GM18868 (cell line): ENCODE data around the gene NCK1.
"Not testable (repeated sequence)": the region's sequence is repeated elsewhere in the genome, so short reads cannot be mapped to it uniquely, and the experiment has no call there.

Experiments
- ATAC-seq: cut with Tn5 transposase; IDR thresholded peaks from one replicate; pipeline ENCODE4 v1.9.1; 2021; ENCODE audit warnings: mild to moderate bottlenecking, moderate library complexity; ENCODE audit not compliant: unreplicated experiment

The NCK1 gene

GRCh38 chr3:136942803-136943202, 80.8 kb downstream of the NCK1 start:
- ATAC-seq: no peak

- no peak for ATAC-seq
These were observed 81.4 kb downstream of the NCK1 start for GRCh38 chr3:136943436-136943835.

DNA sequence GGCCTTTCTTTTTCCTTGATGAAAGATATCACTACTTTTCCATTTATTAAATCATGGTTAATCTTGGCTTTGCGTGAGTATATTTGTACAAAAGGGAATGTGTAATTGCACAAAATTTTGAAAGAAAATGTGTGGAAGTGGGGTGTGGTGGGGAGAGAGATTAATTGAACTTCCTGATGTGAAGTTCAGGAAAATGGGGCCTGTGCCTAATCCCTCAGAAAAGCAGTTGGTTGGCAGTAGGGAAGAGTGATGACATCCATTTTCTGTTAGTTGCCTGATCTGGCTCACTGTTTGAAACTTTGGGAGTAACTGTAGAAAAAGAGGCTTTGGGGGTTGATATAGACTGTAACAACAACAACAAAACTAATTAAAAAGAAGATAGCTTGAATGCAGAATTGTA, 85.0 kb downstream of the NCK1 start:
- ATAC-seq: no peak

DNA sequence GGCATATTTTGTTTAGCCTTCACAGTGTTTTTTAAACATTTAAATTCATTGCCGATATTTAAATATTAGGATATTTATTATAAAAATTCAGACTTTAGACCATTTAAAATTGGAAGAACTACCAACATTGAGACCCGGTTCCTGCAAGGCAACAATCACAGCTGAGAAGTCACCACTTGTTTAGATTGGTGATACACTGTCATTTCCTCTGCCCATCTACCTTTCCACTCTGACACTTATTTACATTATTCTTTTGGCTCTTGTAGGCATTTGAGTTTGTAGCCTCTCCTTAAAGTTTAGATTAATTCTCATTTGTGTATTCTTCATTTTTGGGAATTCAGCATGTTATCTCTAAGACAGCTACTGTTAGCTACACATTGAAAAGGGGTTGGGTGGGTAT, 85.5 kb downstream of the NCK1 start:
- ATAC-seq: no peak

DNA sequence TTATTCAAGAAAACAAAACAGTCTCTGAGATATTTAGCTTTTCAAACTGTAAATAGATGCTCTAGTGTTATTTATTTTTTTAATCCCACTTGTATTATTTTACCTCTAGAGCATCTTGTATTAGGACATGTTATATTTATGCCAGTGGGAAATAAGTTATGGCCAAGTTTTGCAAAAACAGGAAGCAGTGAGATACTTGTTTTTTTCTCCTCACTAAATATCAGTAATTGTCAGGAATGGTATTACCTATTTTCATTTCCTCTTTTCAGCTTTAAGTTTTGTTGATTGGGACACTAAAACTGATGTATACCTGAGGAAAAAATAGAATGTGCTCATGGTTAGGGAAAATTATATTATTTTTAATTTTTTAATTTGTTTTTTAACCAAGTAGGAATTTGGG, 87.1 kb downstream of the NCK1 start:
- ATAC-seq: no peak

DNA sequence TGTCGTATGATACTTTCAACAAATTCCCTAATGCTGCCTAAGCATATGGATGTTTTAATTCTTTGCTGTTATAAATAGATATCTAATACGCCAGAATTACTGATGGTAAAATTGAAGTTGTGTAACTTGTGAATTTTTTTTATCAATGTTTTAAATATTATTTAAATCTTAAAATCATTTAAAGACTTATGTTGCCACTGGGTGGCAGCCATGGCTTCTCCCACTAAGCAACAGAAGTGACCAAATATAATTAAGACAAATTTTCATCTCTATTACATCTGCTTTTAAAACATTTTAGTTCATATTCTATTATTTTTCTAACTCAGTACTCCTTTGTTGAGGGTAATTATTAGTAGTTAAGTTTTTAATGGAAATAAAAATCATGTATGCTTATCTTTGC, 87.7 kb downstream of the NCK1 start:
- ATAC-seq: no peak

DNA sequence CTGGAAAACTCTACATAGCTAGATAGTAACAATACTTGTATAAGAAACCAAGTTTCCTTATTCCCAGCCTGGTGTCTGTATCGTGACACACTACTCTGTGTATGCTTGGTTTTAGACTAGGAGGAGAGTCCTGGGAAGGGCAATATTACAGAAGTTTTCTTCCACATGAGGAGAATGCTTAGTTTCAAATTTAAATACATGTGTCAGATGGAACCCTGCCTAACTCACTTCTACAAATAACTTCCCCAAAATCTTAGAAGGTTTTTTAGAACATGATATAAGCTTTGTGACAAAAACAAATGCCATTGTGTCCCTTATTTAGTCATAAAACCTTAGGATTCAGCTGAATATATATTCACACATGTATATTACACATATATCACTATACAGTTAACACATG, 88.6 kb downstream of the NCK1 start:
- no peak for ATAC-seq

DNA sequence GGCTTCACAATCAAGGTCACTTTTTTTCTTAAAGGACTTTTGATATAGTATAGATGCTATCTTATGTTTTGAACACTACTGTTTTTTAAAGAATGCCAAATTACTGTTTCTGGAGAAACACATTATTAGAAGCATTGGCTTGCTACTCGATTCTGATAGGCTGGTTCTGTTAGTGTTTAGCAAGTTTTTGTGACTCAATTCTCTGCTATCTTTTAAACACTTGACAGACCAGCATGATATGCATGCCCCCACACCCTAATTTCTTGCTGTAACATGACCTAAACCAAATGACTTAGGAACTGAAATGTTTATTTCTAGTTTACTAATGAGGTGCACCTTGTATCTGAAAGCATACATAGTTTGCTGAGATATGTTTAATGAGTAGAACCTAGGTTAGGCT, 90.3 kb downstream of the NCK1 start:
- ATAC-seq: no peak

DNA sequence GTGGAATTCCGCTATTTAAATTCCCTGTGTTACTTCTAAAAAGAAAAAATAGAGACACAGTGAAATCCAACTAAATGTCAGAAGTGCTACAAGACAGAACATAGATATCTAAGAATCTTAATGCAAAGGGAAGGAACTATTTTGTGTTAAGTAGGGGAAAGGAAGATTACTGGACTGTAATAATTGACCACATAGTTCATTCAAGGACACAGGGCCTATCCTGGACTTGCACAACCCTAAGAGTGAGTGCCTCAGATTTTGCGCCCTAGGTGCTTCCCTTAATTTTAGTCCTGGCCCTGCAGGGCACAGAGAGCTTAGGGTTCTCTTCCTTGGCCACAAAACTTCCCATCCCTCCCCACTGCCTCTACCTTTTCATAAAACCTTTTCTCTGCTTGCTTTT, 92.2 kb downstream of the NCK1 start:
- ATAC-seq: no peak

GRCh38 chr3:136954980-136955780, 93.2 kb downstream of the NCK1 start:
- no peak for ATAC-seq

- ATAC-seq: no peak
These were observed 93.8 kb downstream of the NCK1 start for GRCh38 chr3:136955813-136956212.

- no peak for ATAC-seq
These were observed 95.0 kb downstream of the NCK1 start for GRCh38 chr3:136956971-136957370.

GRCh38 chr3:136957751-136958288, 95.8 kb downstream of the NCK1 start, which contains the start of gene IL20RB:
TSS of gene IL20RB (plus strand) at chr3:136957983. CDS start at chr3:136958114, 131 bp downstream.
- no peak for ATAC-seq

DNA sequence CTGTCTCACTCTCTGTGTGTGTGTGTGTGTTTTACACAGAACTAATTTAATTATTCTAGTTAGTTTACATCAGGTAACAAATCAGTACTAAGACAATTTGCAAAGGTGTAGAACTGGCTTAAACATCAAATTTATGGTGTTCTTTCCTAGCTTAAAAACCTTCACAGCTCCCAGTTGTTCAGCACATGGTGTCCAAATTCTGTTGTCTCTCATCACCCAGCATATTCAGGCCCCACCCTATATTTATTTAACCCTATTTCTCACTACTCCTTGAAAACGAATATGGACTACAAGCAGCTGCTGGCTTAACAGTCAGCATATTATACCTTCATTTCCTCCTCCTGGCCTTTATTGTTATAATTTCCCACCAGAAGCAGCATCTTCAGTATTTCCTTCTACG, 96.9 kb downstream of the NCK1 start:
- ATAC-seq: no peak

GRCh38 chr3:136959599-136959998, 97.6 kb downstream of the NCK1 start:
- no peak for ATAC-seq

GRCh38 chr3:136960838-136961836, 99.1 kb downstream of the NCK1 start:
- no peak for ATAC-seq

GRCh38 chr3:136962927-136963326, 100.9 kb downstream of the NCK1 start:
- ATAC-seq: no peak

DNA sequence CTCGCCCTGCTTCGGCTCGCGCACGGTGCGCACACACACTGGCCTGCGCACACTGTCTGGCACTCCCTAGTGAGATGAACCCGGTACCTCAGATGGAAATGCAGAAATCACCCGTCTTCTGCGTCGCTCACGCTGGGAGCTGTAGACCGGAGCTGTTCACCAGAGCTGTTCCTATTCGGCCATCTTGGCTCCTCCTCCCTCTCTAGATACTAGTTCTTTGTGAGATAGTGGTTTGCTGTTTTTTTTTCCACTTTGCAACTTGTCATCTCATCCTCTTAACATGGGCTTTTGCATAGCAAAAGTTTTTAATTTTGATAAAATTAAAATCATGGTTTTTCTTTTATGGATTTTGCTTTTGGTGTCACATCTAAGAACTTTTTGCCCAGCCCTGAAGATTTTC, 107.5 kb downstream of the NCK1 start:
- not testable (repeated sequence) for ATAC-seq

- no peak for ATAC-seq
These were observed 111.3 kb downstream of the NCK1 start for GRCh38 chr3:136973352-136973751.

DNA sequence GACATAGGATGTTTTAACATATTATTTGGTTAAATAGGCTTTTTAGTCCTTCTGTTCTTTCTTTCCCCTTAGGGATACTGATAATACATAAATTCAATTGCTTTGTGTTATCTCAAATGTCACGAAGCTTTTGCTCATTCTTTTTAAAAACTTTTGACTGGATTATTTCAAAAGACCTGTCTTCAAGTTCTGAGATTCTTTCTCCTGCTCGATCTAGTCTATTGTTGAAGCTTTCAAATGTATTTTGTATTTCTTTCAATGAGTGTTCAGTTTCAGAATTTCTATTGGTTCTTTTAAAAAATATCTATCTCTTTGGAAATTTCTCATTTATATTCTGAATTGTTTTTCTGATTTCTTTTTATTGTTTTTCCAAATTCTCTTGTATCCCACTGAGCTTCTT, 112.7 kb downstream of the NCK1 start:
- ATAC-seq: no peak

DNA sequence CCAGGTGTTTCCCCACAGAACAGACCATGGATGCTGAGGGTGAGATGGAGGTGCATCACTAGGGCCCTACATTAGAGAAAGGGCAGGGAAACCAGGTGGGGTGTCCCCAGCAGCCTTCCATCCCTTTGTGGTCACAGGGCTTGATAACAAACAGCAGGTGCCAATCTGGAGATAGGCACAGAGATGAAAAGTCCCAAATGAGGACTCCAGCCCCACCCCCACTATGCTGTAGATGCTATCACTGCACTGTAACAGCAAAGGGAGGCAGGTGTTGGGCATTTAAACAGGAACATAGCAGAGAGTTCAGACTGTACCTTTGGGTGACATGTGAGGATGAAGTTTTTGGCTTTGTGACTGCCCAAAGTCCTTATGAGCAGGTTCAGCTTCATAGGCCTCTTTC, 117.2 kb downstream of the NCK1 start:
- ATAC-seq: no peak

DNA sequence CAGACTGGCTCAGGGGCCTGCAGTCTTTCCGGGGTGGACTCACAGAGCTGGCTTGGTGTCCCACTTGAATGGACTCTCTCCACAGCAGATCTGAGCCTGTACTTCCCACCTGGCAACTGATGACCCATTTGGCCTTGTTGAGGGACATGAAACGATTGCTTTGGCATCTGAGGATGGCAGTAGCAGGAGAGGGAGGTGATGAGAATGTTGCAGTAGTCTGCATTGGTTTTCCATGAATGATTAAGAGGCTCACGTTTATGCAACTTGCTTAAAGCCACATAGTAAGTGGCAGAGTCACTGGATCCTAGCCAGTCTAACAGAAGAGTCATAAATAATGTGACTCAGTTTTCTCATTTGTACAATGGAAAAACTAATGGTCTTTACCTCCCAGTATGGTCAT, 117.7 kb downstream of the NCK1 start:
- no peak for ATAC-seq
